CD4-positive, alpha-beta T cell treated with Interleukin-12 subunit alpha and Interleukin-12 subunit beta, for 1 hour (primary cell): ENCODE data around the gene LTBR.
"Not testable (repeated sequence)": the region's sequence is repeated elsewhere in the genome, so short reads cannot be mapped to it uniquely, and the experiment has no call there.

Source experiments
- DNase-seq: peaks from one replicate; pipeline ENCODE4 v3.0.0-alpha.2; 2020

Gene LTBR

DNA sequence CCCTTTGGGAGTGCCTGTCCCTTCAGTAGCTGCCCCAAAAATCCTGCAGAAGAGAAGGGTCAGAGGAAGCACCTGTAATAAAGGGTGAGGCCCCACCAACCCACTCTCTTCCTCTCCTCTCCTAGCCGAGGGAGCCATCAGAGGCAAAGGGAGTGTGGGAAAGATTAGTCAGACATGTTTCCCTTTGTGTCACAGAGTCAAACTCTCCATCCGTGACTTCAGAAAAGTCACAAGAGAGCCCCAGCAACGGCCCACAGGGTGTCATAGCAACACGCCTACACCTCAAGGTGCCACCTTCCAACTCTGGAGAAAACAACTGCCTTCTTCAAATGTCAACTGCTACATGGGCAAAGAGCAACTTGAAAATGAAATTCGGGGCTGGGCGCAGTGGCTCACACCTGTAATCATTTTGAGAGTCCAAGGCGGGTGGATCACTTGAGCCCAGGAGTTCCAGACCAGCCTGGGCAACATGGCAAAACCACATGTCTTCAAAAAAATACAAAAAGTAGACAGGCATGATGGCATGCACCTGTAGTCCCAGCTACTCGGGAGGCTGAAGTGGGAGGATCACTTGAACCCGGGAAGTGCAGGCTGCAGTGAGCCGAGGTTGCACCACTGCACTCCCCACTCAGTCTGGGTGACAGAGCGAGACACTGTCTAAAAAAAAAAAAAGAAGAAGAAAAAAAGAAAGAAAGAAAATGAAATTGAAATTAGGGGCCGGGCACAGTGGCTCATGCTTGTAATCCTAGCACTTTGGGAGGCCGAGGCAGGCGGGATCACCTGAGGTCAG, 43.1 kb downstream of the LTBR start:
- DNase-seq, result peak; percentile 80

DNA sequence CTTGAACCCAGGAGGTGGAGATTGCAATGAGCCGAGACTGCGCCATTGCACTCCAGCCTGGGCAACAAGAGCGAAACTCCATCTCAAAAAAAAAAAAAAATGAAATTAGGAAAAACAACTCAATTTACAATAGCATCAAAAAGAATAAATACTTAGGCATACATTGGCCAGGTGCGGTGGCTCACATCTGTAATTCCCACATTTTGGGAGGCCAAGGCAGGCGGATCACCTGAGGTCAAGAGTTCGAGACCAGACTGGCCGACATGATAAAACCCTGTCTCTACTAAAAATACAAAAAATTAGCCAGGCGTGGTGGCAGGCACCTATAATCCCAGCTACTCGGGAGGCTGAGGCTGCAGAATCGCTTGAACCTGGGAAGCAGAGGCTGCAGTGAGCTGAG, 43.8 kb downstream of the LTBR start:
- DNase-seq, result not testable (repeated sequence)

DNA sequence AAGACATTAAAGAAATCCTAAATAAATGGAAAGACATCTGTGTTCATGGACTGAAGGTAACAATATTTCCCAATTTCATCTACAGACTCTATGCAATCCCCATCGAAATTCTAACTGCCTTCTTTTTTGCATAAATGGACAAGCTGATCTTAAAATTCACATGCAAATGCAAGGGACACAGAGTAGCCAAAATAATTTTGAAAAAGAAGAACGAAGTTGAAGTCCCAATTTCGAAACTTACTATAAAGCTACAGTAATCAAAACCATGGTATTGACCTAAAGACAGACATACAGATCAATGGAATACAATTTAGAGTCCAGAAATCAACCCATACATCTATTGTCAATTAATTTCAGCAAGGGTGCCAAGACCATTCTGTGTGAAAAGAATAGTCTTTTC, 44.4 kb downstream of the LTBR start:
- DNase-seq, result no peak

DNA sequence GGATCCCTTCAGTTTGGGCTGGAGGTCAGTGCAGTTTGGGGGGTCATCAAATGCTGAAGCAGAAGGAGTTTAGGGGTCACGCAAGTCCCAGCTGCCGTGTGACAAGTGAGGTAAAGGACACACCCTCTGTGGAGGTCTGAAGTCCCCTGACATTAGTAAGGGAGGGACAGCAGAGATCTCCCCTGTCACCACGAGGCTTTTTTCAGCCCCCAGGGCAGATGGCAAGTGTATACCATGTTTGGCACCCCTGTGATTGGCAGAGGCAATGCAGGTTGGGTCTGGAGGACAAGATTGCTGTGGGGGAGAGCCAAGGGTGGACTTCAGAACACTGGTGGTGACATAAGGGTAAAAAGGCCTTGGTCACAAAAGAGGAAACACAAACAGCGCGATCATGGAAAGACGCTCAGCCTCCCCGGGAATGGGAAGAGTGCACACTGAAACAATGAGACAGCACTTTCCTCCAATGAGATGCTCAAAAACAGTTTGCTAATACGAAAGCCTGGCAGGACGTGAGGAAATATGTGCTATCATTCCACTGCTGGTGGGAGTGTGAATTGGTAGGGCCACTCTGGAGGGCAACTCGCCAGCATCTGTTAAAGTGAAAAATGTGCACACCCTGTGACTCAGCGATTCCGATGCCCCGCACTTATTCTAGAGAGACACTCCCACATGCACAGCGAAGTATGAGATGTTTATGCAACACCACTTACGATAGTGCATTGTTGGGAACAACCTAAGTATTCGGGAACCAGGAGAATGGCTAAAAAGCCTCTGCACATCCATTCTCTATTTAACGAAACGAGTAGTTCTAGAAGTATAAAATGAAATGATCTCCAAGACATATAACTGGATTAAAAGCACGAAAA, 46.4 kb downstream of the LTBR start:
- DNase-seq, result no peak

DNA sequence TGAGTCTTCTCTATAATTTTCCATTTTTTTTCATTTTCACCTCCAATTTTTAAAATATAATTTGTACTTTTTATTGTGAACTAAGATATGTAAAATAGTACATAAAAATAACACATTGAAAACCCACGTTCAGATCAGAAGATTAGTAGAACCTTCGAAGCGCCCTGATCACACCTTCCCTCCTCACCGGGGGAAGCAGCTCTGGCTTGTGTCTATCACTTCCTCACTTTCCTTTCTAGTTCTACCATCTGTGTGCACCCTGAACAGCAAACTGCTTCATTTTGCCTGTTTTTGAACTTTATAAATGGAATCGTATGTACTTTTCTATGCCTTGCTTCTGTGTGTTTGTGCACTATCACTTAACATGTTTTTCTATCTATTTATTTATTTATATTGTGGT, 49.0 kb downstream of the LTBR start:
- DNase-seq, result peak; percentile 42

DNA sequence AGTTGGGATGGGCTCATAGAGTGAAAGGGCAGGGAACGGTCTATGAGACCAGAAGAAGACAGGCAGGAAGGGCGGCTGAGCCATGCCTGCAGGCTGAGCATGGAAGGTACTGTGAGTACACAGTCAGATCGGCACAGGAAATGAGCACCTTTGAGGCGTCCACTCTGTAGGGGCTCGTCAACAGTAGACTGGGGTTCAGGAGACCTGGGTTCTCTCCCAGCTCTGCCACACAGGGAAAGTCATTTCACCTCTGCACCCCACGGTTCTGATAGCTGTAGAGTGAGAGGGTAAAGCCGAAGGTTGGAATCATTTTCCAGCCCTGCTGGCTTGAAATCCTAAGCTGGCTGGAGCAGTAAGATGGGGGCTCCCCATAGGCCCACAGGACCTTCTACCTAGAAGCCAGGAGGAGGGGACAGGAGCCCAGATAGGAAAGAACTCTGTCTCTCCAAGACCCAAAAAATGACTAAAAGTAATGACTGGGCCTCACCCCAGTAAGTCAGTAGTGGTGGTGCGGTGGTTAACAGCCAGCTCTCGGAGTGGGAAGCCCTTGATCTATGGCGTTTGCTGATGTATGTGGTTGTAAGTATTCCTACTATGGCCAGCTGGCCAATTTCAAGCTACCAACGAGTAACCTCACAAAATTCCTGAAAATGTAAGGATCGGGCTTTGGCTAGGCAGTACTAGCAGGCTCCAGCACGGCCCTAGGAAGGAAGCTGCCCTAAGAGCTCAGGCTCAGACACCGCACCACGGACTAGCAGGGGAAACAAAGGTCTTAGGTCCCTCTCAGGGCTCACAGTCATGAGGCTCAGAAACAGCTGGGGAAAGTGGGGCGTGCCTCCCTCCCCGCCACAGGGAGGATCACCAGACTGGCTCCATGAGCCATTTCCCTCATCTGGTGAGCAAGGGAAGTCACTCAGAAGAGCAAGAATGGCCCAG, 50.5 kb downstream of the LTBR start:
- peak; percentile 49 for DNase-seq

DNA sequence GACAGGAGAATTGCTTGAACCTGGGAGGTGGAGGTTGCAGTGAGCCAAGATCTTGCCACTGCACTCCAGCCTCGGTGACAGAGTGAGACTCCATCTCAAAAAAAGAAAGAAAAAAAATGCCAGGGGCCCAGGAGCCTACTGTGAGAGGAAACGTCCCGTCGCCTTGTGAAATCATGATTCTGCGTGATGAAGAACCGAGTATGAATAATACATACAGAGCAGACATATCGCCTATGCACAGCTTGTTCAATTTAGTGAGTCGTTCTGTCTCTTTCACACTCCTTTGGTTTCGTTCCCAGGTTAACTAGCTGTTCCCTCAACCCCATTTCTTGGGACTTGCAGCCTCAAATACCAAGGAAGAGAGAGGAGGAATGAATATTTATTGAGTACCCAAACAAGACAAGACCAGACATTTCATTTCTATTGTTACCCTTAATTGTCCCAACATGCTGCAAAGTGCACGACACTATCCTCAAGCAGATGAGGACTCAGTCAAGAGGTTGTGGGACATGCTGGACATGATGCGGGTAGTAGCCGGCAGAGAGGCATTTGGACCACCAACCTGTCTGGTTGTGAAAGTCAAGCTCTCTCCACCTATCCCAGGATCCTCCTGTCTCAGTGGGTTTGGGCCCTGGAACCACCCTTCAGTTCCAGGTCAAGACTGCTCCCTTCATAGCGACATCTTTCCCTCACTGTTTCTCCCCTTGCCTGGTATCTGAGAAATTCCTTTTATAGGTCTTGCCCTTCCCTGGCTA, 52.2 kb downstream of the LTBR start:
- no peak for DNase-seq

DNA sequence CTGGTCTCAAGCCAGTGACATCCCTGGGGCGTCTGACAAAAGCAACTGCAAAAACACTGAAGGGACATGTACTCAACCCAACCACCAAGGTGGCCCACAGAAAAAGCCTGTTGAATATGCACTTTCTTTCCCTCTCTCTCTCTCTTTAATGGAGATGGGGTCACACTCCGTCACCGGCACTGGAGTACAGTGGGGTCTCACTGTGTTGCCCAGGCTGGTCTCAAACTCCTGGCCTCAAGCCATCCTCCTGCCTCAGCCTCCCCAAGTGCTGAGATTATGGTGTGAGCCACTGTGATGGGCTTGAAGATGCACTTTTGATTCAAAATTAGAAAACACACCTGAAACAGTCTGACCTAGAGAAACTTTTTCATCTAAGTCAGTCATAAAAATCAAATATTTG, 53.6 kb downstream of the LTBR start:
- no peak for DNase-seq

DNA sequence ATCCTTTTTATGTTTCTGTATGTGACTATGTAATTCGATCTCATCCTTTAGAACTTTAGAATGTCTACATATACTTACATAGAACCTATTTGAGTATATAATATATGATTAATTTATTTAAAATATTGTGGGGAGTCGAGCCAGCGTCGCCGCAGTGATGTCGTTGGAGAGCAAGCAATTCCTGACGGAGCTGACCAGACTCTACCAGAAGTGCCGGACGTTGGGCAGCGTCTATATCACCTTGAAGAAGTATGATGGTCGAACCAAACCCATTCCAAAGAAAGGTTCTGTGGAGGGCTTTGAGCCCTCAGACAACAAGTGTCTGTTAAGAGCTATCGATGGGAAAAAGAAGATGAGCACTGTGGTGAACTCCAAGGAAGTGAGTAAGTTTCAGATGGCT, 54.4 kb downstream of the LTBR start:
- DNase-seq, result no peak

DNA sequence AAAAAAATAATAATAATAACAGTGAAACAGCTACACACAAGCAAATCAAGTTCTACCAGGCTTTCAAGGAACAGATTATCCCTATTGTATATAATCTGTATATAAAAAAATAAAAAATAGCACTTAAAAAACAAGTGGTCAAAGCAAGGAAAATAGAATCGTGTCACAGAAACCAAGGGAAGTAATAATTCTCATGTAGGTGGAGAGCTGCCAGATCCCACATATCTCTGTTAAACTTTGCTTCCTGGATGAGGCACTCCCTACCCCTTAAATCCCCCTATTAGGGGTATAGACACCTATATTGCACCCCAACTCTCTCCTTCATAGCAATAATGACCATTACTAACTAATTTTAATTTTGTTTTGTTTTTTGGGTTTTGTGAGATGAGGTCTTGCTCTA, 56.4 kb downstream of the LTBR start:
- no peak for DNase-seq
